A204.1 (cell line): Measurements from ENCODE around the gene VSIG8.
"Not testable (repeated sequence)": the region's sequence is repeated elsewhere in the genome, so short reads cannot be mapped to it uniquely, and the experiment has no call there.

ENCODE experiments used
- FAIRE-seq: peaks from 2 replicates; lab custom pipeline; 2012; peaks lifted over from hg19 to GRCh38; lab: Jason Lieb, UNC

VSIG8 gene, protein sequence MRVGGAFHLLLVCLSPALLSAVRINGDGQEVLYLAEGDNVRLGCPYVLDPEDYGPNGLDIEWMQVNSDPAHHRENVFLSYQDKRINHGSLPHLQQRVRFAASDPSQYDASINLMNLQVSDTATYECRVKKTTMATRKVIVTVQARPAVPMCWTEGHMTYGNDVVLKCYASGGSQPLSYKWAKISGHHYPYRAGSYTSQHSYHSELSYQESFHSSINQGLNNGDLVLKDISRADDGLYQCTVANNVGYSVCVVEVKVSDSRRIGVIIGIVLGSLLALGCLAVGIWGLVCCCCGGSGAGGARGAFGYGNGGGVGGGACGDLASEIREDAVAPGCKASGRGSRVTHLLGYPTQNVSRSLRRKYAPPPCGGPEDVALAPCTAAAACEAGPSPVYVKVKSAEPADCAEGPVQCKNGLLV

DNA sequence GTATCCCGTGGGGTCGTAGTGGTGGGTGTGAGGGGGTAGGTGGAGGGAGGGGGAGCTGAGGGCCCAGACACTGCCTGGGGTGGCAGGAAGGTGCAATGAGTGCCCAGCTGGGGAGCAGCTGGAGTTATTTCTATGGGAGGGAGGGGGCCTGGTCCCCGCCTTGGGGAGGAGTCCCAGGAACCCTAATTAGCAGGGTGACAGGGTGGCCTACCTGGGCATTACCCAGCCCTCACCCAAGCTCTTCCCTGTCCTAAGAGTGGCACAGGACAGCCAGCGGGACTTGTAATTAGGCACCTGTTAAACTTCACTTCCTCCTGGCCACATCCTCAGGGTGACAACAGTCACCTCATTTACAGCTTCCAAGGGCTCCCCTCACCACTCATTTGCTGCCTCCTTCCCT lies at the start of gene VSIG8:
Gene VSIG8 (minus strand): TSS at position 101 of the 400 bp plus-strand sequence. CDS start 136 bp downstream, outside the sequence.
- no peak for FAIRE-seq

DNA sequence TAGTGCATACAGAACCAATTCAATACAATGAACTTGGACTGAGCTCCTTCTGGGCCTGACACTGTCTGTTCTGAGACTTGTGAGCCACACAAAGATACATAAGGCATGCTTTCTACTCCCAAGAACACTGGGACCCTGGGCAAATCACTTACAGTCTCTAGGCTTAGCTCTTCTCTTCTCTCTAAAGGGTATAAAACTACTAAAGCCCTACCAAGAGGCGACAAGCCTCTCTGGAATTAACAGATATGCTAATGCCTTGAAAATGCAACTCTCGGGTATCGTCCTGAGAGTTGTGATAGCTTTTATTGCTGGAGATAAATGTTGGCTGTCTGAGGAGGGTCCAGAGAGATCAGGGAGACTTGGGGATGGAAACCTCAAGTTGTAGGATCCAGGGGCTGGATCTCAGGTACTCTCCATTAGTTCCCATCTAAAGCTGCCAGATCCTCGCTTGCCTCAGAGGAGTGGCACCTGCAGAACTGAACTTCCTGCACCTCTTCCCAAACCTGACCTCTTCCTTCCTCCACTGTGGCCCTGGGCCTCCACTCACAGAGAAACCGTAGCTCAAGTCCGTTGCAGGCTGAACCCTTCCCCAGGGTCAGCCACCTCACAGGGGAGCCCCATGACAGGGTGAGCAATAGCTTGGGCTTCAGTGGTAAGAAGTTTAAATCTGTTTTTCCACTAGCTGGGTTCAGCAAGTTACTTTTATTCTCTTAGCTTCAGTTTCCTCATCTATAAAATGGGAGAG lies 49.0 kb upstream of the VSIG8 start:
- FAIRE-seq = no peak

GRCh38 chr1:159908031-159908940 lies 45.8 kb upstream of the VSIG8 start:
- no peak for FAIRE-seq

DNA sequence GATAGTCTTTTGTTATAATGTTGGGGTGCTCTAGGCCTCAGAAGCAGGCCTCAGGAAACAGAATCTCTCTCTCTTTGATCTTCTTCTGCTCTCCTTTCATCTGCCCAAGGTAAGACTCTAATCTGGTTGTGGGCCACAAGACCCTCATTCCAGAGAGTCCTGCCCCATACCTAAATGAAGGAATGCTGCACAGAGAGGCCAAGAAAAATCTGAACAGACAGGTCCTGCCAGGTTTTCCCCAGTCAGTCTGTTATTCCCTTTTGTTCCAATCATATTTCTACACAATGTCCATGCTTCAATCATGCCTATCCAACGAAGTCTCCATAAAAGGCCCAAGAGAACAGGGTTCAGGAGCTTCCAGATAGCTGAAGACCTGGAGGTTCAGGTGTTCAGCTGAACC lies 44.5 kb upstream of the VSIG8 start:
- FAIRE-seq = no peak

DNA sequence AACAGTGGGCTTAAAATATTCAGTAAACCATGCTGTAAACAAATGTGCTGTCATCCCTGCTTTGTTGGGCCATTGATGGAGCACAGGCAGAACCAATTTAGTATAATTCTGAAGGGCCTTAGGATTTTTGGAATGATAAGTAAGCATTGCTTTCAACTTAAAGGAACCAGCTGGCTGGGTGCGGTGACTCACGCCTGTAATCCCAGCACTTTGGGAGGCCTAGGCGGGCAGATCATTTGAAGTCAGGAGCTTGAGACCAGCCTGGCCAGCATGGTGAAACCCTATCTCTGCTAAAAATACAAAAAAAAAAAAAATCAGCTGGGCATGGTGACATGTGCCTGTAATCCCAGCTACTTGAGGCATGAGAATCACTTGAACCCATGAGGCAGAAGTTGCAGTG lies 41.6 kb upstream of the VSIG8 start:
- FAIRE-seq = not testable (repeated sequence)

GRCh38 chr1:159902541-159902940 lies 40.1 kb upstream of the VSIG8 start:
- no peak for FAIRE-seq

DNA sequence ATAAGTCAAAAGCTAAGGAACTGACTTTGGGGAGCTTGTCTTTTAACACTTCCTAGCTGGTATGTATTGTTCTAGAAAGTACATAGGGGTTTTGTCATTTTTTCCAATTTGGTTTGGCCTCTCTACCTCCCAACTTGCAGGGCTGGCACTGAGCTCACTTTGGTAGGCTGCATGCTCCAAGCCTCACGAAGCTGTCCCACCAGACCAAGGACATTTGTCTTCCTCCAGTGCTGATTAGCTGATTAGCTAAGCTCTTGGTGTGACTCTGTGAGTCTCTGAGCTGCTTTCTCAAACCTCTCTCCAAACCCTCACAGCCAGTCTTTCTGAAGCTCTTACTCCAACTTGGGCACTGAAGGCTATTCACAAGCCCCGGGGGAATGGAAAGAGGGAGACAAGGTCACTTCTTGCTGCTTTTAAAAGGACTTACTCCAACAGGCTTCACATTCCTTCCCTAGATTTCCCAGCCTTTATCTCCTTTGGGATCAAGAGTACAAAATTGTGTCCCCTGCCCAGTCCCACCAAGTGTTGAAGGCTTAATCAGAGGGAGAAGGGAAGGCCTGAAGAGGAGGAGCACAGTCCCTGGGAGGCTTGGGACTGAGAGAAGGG lies 38.4 kb upstream of the VSIG8 start:
- no peak for FAIRE-seq

- no peak for FAIRE-seq
Measured at GRCh38 chr1:159900086-159900680, 37.7 kb upstream of the VSIG8 start, which contains the start of gene CFAP45. CFAP45 (minus strand) TSS chr1:159900165; CDS start chr1:159900098, 67 bp downstream.

GRCh38 chr1:159899634-159900033 lies 37.2 kb upstream of the VSIG8 start:
- FAIRE-seq = not testable (repeated sequence)

GRCh38 chr1:159898527-159898926 lies 36.1 kb upstream of the VSIG8 start:
- FAIRE-seq = no peak

GRCh38 chr1:159897962-159898361 lies 35.5 kb upstream of the VSIG8 start:
- FAIRE-seq = no peak

DNA sequence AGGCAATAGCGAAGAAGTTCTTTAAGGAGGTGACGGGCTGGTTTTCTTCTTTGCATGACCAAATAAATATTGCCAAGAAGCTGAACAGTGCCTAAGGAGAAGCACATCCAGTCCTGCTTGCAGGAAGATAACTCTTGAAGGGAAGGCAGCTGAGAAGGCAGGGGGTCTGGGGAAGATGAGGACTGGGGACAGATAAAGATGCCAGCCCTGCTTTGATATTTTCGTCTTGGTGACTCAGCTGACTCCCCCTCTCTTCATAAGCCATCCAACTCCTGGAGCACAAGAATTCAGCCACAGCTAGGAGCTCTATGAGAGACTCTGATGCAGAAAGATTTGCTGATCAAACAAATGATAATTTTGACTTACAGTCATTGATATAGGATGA lies 34.1 kb upstream of the VSIG8 start:
- no peak for FAIRE-seq

DNA sequence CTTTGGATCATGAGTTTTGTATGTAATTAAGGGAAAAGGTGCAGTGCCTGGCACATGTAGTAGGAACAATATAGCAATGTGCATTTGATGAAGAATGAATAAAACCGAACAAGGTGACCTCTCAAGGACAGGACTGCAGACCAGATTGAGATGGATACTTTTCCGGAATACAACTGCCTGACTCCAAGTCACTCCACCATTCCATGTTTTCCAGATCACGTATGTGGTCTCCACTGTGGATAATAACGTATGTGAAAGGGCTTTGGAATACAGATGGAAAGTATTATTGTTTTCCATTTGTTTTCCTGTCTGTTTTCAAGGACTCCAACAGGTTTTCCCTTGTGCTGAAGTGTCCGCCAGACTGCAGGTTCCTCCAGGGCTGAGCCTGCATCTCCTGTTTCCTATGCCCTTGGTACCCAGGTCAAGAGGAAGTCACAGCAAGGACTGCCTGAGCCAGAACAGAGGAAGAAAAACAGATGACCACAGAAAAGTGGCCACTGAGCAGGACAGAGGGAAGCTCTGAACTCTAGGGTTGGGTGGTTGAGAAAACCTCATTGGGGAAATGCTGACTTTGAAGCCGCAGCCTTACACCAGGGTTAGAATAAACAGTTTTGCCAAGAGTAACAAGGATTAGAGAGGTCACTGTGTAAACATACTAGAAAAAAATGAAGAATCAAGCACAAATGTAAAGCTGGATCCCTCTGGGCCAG lies 33.5 kb upstream of the VSIG8 start:
- FAIRE-seq = no peak

DNA sequence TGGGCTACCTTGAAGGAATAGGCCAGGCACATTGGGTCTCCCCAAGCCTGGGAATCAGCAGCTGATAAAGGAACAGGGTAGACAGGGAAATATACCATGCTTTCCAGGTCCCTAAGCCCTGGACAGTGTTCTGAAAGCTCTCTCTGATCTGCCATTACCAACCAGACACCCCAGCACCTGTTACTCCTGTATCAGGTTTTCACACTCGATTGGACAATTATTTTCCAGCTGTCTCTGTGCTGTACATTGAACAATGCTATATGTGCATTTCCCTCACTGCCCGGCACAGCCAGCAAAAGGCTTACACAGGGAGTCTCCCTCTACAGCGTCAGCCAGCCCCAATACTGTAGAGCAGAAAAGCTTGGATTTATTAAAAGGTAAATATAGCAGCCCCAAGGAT lies 32.8 kb upstream of the VSIG8 start:
- FAIRE-seq = no peak

GRCh38 chr1:159892944-159893343 lies 30.5 kb upstream of the VSIG8 start:
- FAIRE-seq = no peak

- no peak for FAIRE-seq
Measured at GRCh38 chr1:159891275-159892157, 29.1 kb upstream of the VSIG8 start.

- no peak for FAIRE-seq
Measured at GRCh38 chr1:159890390-159890789, 27.9 kb upstream of the VSIG8 start.

DNA sequence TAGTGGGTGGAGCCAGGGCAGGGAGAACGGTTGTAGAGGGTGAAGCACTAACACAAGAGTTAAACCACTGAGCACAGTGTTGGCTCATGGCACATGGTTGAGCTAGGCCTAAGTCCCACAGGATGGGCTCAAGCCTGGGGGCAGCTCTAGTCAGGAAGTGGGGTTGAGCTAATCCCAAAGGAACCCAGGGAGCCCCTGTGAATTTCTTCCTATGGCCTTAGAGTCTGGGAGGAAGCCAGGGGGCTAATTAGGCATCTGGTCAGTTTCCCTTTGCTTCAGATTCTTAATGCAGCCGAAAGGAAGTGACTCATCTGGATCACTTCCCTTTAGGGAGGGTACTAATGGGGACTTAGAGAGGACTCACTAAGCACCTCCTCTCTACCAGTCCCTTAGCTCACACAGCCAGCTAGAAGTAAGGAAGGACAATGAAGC lies 27.4 kb upstream of the VSIG8 start:
- no peak for FAIRE-seq

DNA sequence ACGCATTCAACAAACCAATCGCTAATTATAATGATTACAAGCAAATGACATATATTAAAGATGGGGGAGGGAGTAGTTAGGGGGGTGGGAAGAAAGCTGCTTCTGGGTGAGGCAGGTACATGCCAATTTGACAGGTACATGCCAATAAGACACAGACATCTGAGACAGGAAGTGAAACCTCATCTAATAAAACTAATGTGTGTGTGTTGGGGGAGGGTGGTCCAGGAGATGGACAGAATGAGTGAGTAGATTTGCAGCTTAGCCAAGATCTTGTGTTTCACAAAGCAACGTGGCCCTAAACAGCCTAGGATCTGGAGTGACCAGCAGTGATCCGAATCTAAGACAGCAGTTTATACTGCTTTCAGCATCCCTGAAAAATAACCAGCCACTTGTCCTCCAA lies 26.7 kb upstream of the VSIG8 start:
- no peak for FAIRE-seq

DNA sequence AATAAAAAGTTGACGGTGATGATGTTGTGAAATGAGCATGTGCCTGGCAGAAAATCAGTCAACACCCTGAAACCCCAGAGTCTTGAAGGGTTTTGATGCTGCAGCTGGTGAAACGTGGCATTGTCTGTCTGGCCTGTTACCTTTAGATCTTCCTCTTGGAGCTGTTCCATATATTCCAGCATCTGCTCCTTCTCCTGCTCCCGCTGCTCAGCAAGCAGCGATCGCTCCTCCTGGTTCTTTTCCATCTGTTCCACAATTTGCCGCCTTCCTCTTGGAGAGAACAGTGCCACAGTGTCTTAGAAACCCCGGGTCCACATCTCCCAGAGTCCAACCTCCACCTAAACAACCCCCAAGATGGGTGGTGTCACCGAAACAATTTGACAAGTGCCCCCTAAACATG lies 21.8 kb upstream of the VSIG8 start:
- no peak for FAIRE-seq
